NCI-H748 treated with DMSO at 0.1 percent for 48 hours (cell line): Measurements from ENCODE around the gene MISFA.
"Not testable (repeated sequence)": the region's sequence is repeated elsewhere in the genome, so short reads cannot be mapped to it uniquely, and the experiment has no call there.

Experiments used
- DNase-seq: peaks from one replicate; lab custom pipeline; 2025; lab: John Stamatoyannopoulos, UW

Gene MISFA

DNA sequence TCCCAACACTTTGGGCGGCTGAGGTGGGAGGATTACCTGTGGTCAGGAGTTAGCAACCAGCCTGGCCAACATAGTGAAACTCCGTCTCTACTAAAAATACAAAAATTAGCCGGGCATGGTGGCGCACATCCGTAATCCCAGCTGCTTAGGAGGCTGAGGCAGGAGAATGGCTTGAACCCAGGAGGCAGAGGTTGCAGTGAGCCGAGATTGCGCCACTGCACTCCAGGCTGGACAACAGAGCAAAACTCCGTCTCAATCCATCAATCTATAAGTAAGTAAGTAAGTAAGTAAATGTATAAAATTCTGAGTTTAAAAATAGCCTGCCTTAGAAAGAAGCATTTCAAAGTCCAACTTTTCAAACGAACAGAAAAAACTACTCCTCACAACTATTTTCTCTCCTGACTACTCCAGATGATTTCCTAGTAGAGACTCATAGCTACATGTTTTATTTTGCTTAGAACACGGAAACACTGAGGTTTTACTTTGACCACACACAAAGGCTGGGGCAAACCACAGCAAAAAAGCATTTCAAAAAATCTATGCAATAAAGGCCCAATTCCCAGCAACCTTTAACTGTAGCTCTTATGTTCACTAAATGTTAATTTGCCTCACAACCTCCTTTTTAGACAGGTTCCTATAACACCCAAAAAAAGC, 18.2 kb downstream of the MISFA start:
- DNase-seq, result no peak

DNA sequence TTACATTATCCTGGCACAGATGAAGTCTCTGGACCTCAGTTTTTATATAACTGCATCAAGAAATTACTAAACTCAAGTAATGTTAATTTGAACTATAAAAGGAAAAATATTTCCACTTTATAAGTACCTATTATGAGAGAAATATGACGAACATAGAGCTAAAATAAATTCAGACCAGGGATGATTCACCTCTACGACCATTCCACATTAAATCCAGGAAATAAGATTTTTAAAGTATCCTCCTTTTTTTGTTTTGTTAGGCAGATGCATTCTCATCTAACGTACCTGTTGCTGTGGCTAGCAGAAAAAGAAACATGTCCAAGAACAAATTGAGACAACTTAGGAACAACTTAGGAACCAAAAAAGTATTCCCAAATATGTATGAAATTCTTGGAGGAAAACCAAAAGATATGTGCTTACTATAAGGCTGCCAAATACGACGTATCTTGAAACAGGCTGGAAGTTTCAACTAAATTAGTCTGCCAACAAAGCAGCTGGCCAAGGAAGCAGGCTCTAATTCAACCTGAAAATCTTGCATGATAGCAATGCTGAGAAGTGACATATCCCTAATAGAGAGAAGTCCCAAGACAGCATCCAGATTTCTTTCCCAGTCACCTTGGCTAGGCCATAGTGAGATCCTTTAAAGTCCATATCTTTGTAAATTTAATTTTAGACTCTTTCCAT, 18.9 kb downstream of the MISFA start:
- DNase-seq, result no peak

DNA sequence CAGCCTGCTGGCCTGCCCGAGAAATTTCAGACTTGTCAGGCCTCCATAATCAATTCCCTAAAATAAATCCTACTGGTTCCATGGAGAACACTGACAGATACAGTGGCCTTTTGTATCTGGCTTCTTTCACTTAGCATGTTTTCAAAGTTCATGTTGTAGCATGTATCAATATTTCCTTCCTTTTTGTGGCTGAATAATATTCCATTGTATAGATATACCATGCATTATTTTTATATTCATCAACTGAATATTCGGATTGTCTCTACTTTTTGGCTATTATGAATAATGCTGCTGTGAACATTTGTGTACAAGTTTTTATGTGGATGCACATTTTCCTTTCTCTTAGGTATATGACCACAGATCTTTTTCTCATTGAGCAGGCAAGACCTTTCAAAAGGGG, 24.1 kb downstream of the MISFA start:
- DNase-seq, result no peak

DNA sequence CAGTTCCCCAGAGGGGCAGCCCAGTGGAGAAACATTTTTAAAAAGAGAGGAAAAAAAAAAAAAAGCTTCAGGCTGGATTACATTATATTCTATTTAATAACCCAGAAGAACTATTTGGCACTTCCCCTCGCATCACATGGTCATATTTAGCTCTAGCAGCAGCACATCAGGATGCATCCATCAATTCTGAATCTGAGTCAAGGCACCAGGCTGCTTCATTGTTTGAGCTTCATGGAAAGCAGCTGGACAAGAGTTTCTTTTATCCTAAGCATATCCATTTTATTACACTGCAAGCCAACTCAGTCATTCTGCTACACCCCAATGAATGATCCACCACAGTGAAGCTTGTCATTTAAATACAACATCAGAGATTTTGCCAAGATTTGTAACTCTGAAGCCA, 24.6 kb downstream of the MISFA start:
- DNase-seq, result no peak

DNA sequence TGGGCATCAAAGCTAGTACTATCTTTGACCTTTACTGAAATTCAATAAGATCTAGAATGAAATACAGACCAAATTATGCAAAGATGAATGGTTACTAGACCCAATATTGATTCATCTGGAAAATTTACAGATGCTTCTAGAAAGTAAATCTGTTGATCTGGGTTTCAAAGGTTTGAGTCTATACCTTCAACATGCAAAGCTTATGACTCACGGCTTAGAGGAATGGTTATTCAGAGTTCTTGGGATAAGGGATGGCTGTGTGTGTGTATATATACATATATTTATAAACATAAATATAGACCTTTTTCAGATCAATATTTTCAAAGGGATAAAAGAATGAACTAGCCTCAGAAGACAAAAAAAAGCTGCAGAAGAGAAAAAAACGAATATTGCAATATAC, 33.3 kb downstream of the MISFA start:
- no peak for DNase-seq

DNA sequence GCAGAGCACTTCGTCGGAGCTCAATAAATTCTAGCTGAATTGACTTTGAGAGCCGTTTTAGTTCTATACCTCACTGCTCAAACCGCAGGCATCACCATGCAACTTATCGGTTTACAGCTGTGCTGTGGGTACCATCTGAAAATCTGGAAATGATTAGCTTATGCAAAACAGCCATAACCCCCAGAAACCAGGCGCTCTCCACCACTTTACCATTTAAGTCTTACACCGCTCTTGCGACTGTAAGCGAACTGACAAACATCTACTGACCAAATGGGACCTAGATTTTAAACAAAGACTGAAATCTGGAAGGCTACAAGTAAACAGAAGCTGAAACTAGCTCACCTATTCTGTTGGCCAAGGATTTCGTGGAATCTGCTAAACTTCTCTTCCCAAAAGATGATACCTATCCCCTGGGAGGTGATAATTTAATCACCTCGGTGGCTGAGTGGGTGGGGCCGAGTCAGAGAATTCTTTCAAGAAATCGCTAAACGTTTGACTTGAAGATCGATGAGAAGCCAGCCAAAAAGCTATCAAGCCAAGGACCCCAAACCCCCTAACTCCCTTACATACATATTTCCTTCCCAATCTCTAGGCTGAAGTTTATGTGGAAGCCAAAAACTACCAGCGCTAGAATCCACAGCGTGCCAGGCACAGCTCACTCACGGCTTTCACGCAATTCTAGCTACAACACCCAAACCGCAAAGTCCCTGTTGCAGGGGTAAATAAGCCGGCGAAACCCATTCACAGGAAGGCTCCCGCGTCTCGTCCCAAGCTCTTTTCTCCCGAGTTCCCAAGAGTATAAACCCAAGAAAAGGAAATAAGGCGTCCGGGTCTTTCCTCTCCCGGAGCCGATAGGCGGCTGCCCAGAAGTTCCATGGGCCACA, 33.9 kb downstream of the MISFA start:
- no peak for DNase-seq

DNA sequence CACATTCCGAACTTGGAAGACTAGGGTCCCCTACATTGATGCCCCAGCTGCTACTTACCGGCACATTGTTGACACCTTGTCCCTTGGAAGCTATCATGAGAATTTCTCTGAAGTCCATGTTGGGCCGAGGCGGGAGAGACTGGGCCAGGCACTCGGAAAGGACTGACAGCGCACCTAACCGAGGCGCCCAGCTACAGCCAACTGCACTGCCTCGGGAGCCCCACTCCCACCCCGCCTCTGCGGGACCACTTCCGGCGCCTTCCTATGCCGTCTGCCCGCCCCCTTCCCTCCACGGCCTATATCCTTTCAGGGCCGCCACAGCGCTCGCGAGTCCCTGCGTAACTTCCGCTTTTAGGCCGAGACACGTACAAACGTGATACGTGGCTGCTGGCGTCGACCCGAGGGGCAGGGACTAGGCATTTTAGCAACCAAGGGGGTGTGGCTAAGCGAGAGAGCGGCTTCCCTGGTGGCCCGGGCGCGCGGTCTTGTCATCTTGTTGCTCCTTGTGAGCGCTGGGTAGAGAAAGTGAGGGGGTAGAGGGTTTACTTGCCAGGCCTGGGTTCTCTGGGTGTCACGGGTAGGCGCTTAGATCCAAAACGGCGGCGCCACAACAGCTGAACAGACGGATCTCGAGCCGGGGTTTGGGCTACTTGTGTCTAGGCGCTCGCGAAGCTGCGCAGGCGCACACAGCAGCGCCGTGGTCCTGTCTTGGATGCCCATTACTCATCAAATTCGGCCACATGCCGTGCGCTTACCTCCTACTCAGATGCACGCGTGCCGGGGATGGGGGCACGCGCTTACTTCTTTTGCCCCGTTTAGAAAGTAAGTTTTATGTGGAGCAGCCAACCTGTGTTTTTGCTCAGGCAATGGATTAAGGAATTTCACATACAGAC, 34.8 kb downstream of the MISFA start, which contains the start of gene SPTY2D1:
SPTY2D1 (minus strand) TSS at position 203 of the 893 bp plus-strand sequence; CDS start at position 118, 85 bp downstream.
- DNase-seq, result peak; percentile 94

DNA sequence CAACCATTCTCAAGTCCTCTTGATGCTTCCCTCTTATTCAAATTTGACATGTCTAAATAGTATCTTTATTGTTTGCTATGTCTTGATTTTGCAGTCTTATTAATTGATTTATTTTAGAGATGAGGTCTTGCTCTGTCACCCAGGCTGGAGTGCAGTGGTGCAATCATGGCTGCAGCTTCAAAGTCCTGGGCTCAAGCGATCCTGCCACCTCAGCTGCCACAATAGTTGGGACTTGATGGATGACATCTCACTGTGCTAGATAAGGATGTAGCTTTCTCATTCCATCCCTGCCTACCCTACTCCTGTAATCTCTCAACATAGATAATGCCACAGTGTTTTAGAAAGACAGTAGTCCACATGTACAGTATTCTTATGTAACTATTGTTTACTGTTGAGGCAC, 42.1 kb downstream of the MISFA start:
- DNase-seq, result no peak

DNA sequence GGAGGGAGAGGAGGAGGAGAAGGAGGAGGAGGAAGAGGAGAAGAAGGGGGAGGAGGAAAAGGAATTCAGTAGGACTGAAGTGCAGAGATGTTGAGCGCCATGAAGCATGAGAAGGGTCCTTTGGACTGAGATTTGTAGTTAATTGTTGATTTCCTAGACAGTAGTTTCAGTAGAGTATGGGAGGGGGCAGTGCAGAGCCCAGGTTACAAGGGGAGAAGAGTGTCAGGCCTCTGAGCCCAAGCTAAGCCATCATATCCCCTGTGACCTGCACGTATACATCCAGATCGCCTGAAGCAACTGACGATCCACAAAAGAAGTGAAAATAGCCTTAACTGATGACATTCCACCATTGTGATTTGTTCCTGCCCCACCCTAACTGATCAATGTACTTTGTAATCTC, 43.4 kb downstream of the MISFA start:
- DNase-seq, result not testable (repeated sequence)

DNA sequence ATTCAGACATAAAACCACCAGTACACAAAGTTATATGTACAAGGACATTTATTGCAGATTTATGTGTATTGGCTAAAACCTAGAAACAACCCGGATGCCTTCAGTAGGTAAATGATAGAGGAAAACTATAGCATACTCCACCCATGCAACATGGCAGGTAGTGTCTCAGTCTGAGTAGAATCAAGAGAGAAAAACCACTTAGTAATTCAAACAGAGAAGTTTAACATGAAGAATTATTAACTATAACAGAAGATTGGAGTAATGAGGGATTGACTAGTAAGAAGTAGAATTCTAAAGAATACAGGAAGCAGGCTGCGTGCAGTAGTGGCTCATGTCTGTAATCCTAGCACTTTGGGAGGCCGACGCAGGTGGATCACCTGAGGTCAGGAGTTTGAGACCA, 50.8 kb downstream of the MISFA start:
- no peak for DNase-seq

DNA sequence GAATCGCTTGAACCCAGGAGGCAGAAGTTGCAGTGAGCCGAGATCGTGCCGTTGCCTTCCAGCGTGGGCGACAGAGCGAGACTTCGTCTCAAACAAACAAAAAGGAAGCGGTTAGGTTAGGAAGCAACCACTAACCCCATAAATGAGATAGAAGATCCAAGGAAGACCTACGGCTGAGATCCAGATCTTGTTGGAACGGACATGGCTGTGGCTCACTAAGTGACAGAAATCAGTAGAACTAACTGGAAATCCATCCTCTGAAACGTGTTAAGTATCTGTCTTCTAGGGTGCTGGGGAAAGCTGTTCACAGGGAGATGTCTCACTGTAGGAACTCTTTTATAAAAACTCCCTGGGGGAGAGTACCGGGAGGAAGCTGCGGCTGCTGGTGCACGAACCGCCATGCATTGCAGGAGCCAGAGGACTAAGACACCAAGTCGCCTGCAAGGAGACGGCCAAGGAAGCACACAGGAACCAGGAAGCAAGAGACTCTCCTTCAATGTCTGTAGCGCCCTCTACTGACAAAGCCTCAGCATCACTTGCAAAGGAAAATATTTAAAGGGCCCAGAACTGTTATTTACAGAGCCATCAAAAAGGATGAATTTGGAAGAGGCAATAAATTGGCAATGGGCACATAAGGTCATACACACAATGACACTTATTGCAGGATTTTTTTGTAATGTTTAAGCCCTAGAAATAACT, 51.4 kb downstream of the MISFA start:
- DNase-seq, result peak; percentile 45
